GM12891 (cell line): ENCODE measurements around the gene PIP5K1C.

Experiments used
- POLR2A ChIP-seq: IDR thresholded peaks from 2 replicates; pipeline ENCODE4 v1.6.1; 2011; ENCODE audit warnings: low read depth, low read length, control low read depth
- POLR2AphosphoS5 ChIP-seq: IDR thresholded peaks from 2 replicates; pipeline ENCODE4 v1.6.1; 2011; ENCODE audit warnings: low read depth, low read length, control low read depth
- POU2F2 ChIP-seq: IDR thresholded peaks from 2 replicates; pipeline ENCODE4 v1.6.1; 2011; ENCODE audit warnings: low read depth, mild to moderate bottlenecking, control low read depth, low read length, moderate library complexity
- TAF1 ChIP-seq: IDR thresholded peaks from 2 replicates; pipeline ENCODE4 v1.6.1; 2011; ENCODE audit warnings: low read depth, low read length, control low read depth

DNA sequence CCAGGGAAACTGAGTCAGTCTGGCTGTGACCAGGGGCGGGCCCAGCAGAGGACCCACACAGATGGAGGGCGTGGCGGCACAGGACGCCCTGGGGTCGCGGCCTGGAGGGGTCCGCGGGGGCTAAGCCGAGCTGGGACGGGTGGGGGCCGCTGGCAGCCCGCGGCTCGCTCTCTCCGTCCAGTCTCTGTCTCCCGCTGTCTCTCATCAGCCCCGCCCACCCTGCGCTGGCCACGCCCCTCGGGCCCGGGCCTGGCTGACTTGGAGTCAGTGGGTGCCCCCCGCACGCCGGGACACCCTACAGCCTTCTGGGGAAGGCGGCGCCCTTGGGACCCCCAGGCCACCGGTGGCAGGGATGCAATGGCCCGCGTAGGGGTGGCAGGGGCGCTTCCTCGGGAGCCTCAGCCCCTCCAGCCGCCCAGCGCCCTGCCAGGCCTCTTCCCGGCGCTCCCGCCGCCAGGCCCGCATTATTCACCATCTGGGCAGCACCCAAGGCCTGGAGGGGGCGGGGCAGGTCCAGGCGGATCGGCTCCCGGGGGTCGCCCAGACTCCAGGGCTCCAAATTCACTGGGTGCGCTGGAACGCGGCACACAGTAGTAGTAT lies 93.5 kb downstream of the PIP5K1C start, which contains the start of gene TBXA2R:
- TF ChIP-seq TAF1 = no peak
- TF ChIP-seq POLR2A = no peak
- TF ChIP-seq POLR2AphosphoS5 = no peak
- TF ChIP-seq POU2F2 = no peak
